Stimulated activated CD4-positive, alpha-beta T cell treated with anti-CD3 and anti-CD28 coated beads, Interleukin-4, amount 100 ng/mL, for 1 hour (primary cell): ENCODE results near the gene REXO4.
A peak's percentile ranks its signal among the peaks of the same experiment; 100 is the strongest.
"Not testable (repeated sequence)": the region's sequence is repeated elsewhere in the genome, so short reads cannot be mapped to it uniquely, and the experiment has no call there.

Experiments used
- DNase-seq: peaks from one replicate; pipeline ENCODE4 v3.0.0-alpha.2; 2020

The REXO4 gene

DNA sequence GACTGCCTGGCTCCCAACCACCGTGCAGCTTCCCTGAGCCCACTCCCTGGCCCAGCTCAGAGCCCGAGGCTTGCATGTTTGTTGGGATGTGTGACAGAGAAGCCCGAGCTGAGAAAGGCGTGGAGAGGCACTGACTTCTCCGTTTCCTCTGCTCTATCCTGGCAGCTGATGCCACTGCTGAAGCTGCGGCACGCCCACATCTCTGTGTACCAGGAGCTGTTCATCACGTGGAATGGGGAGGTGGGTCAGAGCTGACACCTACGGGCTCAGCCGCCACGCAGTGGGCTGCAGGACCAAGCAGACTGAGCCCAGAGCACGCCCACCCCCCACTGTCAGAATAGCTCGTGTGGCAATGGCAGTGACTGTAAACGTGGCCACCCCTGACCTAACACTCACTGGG lies 32.4 kb downstream of the REXO4 start:
- DNase-seq, result no peak

DNA sequence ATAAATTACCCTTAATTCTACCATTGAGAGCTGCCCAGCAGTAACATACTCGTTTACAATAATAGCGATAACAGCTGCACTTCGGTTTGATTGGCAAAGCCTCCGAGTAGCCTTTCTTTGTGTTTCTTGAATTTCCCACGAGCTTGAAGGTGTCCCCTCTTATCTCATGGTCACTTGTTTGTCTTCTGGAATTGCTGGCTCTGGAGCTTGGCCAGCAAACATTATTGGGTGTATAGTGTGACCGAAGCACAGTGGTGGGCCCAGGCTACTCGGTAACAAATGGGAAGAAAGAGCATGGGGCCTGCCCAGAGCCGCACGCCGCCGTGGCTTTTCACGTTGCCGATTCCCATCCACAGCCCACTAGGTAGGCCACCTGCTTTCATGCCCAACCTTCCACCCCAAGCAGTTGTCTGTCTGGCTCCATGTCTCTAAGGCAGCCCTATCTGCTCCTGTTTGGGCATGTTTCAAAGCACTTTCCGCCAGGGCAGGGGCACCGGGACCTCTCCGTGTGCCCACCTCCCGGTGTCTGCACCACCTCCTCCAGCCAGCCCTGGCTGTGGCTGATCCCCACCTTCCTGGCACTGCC lies 33.0 kb downstream of the REXO4 start:
- DNase-seq, result no peak

DNA sequence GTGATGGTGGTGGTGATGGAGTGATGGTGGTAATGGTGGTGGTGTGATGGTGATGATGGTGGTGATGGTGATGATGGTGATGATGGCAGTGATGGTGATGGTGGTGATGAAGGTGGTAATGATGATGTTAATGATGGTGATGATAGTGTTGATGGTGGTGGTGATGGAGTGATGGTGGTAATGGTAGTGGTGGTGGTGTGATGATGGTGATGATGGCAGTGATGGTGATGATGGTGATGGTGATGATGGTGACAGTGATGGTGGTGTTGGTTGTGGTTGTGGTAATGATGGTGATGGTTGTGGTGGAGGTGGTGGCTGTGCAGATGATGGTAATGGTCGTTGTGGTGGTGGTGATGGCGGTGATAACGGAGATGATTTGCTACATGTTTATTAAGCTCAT lies 34.4 kb downstream of the REXO4 start:
- no peak for DNase-seq

DNA sequence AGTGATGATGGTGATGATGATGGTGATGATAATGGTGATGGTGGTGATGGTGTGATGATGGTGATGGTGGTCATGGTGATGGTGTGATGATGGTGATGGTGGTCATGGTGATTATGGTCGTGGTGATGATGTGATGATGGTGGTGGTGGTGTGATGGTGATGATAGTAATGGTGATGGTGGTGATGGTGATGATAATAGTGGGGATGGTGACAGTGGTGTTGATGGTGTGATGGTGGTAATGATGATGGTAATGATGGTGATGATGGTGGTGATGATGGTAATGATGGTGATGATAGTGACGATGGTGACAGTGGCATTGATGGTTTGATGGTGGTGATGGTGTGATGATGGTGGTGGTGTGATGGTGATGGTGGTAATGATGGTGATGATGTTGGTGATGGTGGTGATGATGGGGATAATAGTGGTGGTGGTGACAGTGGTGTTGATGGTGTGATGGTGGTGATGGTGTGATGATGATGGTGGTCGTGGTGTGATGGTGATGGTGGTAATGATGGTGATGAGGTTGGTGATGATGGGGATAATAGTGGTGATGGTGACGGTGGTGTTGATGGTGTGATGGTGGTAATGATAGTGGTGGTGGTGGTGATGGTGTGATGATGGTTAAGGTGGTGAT lies 35.2 kb downstream of the REXO4 start:
- no peak for DNase-seq

DNA sequence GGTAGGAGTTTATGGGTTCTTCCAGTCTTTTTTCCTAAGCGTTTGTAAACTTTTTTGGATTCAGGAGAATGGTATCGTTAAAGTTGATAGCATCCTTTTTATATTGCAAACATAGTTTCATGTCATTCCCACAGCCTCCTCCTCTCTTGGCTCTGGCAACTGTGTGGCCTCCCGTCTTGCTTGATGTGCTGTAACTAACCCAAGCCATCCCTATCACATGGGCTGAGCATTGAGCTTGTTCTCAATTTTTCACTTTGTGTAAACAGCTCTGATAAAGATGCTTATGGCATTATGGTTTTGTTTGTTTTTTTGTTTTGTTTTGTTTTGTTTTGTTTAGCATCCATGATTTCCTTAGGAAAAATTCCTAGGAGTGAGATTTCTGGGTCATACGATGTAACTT lies 37.1 kb downstream of the REXO4 start:
- no peak for DNase-seq

DNA sequence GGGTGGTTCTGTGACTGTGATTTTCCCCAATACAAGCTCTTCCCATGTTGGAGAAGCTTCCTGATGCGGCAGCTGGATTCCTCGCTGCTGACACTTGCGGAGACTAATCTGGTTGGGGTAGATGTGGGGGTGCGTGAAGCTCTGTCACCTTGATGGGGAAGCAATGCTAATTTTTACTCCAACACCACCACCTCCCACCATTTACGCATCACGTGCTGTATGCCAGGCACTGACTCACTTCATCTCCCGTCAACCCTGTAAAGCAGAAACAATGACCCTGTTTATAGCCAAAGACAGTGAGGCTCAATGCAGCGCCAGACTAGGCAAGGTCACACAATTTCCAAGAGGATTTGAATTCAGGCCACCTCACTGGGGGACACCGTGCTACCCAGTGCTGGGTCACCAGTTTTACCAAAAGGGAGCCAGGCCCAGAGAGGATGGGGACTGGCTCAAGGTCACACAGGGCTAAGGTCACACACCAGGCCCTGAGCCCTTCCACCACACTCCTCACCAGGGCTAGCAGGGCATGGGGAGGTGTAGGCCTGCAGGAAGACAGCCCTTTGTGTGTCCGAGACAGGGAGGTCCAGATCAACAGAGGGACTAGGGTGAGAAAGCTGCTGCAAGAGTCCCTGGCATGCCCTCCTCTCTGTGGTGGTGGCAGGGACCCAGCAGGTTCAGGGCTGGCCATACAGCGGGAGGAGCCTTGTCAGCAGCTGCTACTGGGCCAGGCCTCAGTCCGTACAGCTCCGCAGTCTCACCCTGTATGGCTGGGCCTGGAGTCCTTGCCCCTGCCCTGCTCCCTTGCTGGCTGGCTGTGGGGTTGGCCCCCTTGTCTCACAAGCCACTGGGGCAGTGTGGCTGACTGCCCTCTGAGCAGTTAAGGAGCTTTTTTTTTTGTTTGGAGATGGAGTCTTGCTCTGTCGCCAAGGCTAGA lies 38.4 kb downstream of the REXO4 start:
- no peak for DNase-seq

DNA sequence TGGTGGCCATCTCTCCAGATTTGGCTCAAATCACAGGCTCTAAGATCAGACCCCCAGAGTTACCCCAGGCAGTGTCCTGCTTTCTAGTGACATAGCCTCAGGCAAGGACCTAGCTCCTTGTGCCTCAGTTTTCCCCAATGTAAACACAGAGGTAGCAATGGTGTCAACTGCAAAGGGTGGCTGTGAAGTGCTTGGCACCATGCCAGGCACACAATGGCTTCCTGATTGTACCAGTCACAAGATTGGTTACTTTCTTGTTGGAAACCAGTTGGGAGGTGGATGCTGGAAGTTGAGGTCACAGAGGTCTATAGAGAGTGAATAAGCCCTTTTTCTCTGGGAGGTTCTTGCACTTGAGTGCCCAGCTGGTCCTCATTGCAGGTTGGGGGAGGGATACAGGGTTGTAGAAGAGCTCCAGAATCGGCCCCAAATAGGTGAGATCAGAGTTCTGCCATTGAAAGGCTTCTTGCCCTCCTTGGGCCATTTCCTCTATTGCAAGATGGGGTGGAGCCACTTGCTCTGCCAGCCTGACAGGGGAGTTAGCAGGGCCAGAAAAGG lies 39.3 kb downstream of the REXO4 start:
- DNase-seq, result no peak

DNA sequence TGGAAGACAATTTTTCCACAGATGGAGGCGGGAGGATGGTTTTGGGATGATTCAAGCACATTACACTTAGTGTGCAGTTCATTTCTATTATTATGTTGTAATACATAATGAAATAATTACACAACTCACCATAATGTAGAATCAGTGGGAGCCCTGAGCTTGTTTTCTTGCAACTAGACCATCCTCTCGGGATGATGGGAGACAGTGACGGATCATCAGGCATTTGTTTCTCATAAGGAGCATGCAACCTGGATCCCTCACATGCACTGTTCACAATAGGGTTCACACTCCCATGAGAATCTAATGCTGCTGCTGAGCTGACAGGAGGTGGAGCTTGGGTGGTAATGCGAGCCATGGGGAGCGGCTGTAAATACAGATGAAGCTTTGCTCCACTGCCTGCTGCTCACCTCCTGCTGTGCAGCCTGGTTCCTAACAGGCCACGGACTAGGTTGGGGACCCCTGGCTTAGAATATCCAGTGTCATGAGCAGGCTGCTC lies 40.0 kb downstream of the REXO4 start:
- DNase-seq, result no peak

DNA sequence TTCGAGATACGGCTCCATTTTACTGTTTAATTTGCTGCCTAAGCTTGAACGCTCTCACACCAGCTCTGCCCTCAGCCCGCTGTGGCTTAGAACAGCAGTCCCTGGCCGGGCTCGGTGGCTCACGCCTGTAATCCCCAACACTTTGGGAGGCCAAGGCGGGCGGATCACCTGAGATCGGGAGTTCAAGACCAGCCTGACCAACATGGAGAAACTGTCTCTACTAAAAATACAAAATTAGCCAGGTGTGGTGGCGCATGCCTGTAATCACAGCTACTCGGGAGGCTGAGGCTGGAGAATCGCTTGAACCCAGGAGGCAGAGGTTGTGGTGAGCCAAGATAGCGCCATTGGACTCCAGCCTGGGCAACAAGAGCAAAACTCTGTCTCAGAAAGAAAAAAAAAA lies 40.5 kb downstream of the REXO4 start:
- not testable (repeated sequence) for DNase-seq

DNA sequence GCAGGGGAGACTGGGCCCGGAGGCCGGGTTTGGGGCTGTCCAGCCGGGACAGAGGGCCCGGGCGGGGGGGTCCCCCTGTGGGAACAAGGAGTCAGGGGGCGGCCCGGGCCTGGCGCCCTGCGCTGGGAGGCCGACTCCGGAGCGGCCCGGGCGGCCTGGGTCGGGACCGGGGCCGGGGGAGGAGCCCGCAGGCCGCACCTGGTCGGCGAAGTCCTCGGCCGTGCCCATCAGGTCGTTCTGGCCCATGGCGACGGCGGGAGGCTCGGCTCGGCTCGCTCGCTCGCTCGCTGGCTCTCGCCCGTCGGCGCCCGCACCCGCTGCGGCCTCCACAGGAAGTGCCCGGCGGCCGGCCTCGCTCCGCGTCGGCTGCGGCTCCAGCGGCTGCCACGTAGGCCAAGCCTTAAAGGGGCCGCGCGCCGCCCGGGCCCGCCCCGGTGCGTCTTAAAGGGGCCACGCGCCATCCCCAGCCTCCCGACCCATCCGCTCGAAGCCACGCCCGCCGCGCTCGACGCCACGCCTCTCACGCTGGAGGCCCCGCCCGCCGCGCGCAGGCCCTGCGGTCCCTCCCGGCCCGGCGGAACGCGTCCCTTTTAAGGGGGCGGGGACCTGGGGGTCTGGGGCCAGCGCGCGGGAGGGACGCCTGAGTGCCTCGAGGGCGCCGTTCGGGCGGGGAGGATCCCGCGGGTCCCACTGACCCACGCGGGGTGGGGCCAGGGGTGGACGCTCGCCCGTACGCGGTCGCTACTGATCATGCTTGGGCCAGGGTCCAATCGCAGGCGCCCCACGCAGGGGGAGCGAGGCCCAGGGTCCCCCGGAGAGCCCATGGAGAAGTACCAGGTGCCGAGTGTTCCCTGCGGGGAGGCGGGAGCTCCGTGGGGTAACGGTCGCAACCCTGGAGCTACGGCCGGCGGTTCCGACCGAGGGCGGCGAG lies 41.8 kb downstream of the REXO4 start, which contains the start of the genes STKLD1 and SURF4:
TSS of gene STKLD1 (plus strand) at position 643 of the 931 bp plus-strand sequence. CDS start at position 751, 108 bp downstream.
TSS of gene SURF4 (minus strand) at position 337 of the 931 bp plus-strand sequence. CDS start at position 246, 91 bp downstream.
- DNase-seq, result peak; percentile 96

DNA sequence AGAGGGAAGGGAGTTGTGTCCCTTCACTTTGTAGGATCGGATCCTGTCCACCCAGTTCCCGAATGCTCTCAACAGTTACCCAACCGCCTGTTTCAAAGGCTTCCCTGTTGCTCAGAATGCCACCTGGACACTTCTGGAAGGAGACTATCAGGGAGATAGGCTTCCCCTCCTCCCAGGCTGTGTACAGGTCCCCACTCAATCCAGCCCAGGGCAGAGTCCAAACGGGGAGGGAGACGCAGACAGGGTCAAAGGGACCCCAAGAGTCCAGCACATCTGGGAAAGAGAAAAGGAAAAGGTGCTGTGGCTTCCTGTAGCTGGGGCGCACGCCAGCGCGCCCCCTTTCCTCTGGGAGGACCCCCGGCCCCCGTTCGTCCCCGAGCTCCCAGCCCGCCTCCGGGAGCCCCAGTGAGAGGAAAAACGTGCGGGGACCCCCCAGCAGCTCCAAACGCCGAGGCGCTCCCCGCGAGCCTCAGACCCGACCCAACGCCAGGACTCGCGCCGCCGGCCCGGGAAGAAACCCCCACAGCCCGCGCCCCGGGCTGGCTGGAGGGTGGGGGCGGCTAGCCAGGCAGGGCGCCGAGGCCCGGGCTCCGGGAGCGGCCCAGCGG lies 42.6 kb downstream of the REXO4 start:
- no peak for DNase-seq

DNA sequence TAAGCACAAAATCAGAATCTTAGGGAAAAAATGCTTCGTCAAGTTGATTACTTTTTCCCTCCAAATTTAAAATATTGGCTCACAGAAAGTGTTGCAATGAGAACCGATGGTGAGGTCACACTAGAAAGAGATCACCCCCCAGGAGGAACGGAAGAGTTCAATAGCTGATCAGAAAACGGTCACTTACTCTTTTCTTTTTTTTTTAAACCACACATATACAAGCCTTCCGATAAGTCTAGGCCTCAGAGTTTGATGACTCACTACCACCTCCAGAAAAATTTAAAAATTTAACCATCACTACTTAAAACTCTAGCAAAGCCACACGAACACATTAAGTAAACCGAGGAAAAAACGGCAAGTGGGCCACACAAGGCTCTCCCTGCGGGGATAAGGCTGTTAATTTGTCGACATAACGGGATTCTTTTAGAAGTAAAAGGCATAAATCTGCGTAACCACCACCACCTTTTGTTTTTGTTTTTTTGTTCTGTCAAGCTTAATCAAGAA lies 43.1 kb downstream of the REXO4 start:
- no peak for DNase-seq

DNA sequence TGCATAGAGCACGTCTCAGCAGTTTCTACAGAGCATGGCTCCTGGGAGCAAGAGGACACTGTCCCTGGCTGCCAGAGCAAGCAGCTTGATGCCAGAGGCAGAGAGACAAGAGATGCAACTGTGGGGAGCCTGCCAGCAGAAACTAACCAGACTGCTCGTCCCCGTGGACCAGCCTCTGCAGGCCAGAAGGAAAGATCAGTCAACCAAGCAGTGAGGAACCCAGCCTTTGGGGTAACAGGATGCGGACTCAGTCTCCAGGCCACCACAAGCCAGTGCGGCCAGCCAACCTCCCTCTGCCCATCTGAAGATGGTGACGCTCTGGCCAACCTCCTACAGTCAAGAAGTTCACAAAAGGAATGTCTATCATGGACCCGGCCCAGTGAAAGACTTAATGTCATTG lies 45.7 kb downstream of the REXO4 start:
- no peak for DNase-seq

DNA sequence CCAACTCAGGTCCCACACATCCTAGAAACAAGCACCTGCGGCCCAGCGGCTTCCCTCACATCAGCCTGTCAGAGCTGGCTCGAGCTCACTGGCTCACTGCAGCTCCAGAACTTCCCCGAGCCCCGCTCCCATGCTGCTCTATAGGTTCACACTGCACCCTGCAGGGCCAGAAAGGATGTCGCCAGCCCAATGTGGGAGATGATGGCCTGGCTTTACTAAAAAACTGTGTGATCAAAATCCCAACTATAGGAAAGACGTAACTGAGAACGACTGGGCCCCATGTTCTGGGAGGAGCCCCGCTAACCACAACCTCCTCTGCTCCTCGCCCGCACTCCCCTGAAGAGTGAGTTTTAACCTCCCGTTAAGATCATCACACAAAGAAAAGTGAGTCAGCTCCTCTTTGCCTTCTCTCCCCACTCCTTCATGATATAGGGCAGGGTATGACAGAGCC lies 46.5 kb downstream of the REXO4 start:
- DNase-seq, result peak; percentile 74

DNA sequence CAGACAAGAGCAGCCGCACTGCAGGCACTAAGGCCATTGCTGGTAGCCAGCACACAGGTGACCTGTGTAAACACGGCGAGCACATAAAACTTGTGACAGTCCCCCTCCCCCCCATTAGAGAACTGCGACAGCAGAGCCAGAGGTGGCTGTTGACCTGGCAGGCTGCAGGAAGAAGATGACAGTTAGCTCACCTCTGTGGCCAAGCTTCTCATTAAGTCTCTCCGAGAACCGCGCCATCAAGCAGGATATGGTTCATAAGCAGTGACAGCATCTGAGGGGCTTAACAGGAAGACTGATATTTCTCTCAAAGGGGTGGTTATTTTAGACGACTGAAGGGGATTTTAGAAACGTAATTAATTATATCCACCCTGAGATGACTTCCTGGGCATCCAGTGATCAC lies 47.1 kb downstream of the REXO4 start:
- DNase-seq, result no peak

DNA sequence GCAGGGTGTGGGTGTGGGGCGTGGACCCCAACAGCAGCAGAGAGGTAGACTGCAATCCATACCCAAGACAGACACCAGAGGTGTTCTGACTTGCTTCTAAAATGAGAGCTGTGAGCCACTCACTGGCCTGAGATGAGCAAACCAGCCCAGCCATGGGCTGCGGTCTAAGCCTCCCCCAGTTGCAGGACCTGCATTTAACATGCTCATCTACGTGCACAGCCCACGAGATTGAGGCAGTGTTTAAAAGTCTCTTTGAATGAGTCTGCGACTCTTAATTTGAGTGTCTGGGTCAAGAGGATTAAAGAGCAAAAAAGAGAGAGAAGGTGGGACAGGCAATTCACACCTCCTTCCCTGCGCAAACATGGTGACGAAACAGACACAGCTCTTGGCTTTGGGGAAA lies 47.9 kb downstream of the REXO4 start:
- no peak for DNase-seq

DNA sequence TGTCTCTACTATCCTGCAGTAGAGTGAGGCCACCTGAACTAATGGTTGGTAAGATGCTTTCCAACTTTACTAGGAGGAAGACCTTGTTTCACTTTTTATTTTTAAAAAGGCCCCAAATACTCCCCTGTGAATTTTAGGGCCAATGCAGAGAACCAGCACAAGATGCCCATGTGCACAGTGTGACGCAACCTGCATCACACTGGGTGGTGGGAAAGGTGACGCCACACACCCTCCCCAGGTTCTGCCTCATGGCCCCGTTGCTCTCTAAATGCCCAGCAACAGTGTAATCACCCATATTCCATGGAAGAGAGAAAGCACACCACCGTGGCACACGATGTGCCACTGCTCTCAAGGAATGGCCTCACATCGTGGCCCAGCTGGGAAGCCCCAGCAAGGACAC lies 48.4 kb downstream of the REXO4 start:
- no peak for DNase-seq

DNA sequence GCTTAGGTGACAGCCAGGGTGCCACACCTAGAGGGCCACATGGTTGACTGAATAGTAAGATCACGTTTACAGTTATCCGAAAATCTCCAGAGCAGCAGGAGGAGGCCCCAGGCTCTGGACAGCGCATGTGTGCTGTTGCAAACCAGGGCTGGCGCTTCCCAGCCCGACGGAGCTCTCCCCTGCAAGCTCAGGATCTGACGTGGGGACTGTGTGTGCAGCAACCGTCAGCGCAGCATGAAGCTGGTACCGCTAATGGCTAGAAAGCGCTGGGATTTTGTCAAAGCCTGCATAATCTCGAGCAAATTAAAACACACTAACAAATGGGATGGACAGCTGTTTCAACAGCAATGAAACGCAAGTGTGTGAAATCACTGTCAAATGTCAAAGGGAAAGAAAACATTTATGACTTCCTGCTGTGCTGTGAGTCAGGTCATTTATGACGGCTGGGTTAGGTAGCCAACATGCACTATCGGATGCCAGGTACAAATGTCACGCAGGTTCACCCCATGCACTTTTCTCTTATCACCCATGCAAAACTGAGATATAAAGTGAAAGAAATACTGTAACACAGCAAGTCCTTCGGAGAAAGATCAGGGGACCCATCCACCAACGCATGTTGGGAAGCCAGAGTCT lies 49.4 kb downstream of the REXO4 start:
- no peak for DNase-seq

DNA sequence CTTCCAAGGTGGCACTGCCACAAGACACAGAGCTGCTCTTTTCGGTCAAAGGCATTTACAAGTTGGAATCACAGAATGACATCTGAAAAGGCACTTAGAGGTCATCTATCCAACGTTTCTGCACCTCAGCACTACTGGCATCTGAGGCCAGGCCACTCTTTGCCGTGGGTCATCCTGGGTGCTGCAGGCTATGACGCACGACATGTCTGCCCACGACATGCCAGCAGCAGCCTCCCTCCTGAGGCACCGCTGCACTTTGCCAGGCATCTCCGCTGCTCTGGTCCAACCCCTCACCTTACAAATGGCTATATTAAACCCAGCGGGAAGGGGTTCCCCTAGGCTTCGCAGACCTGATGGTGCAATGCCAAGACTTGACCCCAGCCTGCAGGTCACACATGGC lies 50.0 kb downstream of the REXO4 start:
- DNase-seq, result no peak

DNA sequence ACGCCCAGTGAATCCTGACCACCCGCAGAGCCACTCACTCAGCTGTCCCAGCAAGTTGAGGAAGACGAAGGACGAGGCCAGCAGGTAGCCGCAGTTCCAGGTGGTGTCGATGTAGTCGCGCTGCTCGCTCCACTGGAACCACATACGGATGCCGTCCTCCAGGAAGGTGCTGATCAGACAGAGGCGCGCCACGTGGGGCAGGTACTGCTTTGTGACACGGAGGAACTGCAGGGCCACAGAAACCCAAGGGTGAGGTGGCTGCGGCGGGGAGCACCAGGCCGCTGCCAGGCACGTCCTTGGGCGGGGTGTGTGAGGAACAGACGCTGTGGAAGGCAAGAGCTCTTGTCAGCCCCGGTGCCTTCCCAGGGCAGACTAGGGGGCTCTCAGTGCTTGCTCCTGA lies 50.6 kb downstream of the REXO4 start:
- DNase-seq, result no peak

DNA sequence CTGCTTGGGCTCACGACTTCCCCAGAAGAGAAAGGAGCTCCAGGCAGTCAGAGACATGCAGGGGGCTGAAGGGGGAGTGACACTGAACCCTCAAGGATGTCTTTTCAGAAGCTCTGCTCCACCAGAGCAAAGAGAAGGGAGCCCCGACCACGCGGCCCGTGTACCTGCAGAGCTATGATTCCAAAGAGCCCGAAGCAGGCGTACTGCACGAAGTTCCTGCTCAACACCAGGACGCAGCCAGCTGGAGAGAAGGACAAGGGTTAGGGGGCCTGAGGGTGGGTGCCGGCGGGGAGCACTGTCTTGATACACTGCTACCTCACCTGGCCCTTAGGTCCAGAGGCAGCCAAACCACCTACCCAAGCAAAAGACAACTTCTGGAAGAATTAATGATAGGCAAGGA lies 51.4 kb downstream of the REXO4 start:
- DNase-seq, result no peak
